ENCODE data around the gene PIEZO2.

DNA sequence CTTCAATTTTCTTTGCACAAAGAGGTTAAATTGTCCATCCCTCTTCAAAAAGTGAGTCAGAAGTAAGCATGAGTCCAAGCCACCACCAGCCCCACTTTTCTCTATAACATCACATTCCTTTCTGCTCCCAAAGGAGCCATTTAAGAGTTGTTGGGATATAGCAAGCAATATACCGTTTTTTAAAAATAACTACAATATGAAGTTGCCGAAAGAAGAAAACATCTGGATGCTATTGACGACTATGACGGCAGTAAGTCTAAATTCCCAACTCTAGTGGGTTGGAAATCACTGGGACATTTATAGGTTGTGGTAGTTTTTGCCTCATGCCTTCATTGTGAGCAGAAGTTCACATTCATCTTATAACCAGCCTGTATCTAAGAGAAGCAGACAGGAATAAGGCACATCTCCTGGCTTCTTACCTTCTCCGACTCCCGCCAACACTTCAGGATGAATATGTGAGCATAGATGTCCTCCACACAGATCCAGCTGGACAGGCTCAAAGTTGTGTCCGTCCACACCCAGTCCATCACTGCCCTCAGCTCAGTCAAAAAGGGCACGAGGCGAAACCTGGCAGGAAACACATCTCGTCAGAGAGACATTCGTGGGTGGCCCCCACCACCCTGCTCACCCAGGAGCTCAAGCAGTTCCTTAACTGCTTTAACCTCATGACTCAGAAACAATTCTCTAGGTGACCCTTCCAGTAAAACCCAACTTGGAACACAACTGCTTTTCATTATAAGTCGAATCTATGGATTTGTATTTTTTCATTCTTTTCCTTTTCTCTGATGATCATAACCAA, 459.9 kb downstream of the PIEZO2 start:
- TF ChIP-seq, protein P1, sequence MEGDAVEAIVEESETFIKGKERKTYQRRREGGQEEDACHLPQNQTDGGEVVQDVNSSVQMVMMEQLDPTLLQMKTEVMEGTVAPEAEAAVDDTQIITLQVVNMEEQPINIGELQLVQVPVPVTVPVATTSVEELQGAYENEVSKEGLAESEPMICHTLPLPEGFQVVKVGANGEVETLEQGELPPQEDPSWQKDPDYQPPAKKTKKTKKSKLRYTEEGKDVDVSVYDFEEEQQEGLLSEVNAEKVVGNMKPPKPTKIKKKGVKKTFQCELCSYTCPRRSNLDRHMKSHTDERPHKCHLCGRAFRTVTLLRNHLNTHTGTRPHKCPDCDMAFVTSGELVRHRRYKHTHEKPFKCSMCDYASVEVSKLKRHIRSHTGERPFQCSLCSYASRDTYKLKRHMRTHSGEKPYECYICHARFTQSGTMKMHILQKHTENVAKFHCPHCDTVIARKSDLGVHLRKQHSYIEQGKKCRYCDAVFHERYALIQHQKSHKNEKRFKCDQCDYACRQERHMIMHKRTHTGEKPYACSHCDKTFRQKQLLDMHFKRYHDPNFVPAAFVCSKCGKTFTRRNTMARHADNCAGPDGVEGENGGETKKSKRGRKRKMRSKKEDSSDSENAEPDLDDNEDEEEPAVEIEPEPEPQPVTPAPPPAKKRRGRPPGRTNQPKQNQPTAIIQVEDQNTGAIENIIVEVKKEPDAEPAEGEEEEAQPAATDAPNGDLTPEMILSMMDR (IDR thresholded peaks at IDR 0.05), result no peak
- TF ChIP-seq ZNF317 (CRISPR knock-in tag; IDR thresholded peaks at IDR 0.05; ENCODE audit: borderline replicate concordance, low read depth), result no peak
- no peak for TF ChIP-seq NR3C1 (CRISPR knock-in tag; conservative IDR thresholded peaks at IDR 0.05; ENCODE audit: low read depth)
- TF ChIP-seq, protein P2, sequence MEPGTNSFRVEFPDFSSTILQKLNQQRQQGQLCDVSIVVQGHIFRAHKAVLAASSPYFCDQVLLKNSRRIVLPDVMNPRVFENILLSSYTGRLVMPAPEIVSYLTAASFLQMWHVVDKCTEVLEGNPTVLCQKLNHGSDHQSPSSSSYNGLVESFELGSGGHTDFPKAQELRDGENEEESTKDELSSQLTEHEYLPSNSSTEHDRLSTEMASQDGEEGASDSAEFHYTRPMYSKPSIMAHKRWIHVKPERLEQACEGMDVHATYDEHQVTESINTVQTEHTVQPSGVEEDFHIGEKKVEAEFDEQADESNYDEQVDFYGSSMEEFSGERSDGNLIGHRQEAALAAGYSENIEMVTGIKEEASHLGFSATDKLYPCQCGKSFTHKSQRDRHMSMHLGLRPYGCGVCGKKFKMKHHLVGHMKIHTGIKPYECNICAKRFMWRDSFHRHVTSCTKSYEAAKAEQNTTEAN (CRISPR knock-in tag; IDR thresholded peaks at IDR 0.05), result no peak
- no peak for TF ChIP-seq NFYB (CRISPR knock-in tag; conservative IDR thresholded peaks at IDR 0.05; ENCODE audit: low read depth)
- TF ChIP-seq ZNF263 (CRISPR knock-in tag; IDR thresholded peaks at IDR 0.05; ENCODE audit: low read depth), result no peak
- TF ChIP-seq, protein P3, sequence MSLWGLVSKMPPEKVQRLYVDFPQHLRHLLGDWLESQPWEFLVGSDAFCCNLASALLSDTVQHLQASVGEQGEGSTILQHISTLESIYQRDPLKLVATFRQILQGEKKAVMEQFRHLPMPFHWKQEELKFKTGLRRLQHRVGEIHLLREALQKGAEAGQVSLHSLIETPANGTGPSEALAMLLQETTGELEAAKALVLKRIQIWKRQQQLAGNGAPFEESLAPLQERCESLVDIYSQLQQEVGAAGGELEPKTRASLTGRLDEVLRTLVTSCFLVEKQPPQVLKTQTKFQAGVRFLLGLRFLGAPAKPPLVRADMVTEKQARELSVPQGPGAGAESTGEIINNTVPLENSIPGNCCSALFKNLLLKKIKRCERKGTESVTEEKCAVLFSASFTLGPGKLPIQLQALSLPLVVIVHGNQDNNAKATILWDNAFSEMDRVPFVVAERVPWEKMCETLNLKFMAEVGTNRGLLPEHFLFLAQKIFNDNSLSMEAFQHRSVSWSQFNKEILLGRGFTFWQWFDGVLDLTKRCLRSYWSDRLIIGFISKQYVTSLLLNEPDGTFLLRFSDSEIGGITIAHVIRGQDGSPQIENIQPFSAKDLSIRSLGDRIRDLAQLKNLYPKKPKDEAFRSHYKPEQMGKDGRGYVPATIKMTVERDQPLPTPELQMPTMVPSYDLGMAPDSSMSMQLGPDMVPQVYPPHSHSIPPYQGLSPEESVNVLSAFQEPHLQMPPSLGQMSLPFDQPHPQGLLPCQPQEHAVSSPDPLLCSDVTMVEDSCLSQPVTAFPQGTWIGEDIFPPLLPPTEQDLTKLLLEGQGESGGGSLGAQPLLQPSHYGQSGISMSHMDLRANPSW (CRISPR knock-in tag; conservative IDR thresholded peaks at IDR 0.05; ENCODE audit: low read depth), result no peak
- no peak for TF ChIP-seq TEAD4 (CRISPR knock-in tag; IDR thresholded peaks at IDR 0.05)
- TF ChIP-seq, protein P4, sequence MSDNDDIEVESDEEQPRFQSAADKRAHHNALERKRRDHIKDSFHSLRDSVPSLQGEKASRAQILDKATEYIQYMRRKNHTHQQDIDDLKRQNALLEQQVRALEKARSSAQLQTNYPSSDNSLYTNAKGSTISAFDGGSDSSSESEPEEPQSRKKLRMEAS (CRISPR knock-in tag; IDR thresholded peaks at IDR 0.05), result no peak
- no peak for TF ChIP-seq ZNF416 (CRISPR knock-in tag; IDR thresholded peaks at IDR 0.05)
- TF ChIP-seq, protein P5, sequence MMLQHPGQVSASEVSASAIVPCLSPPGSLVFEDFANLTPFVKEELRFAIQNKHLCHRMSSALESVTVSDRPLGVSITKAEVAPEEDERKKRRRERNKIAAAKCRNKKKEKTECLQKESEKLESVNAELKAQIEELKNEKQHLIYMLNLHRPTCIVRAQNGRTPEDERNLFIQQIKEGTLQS (CRISPR knock-in tag; conservative IDR thresholded peaks at IDR 0.05), result no peak
- TF ChIP-seq, protein P6, sequence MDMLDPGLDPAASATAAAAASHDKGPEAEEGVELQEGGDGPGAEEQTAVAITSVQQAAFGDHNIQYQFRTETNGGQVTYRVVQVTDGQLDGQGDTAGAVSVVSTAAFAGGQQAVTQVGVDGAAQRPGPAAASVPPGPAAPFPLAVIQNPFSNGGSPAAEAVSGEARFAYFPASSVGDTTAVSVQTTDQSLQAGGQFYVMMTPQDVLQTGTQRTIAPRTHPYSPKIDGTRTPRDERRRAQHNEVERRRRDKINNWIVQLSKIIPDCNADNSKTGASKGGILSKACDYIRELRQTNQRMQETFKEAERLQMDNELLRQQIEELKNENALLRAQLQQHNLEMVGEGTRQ (CRISPR knock-in tag; IDR thresholded peaks at IDR 0.05), result no peak
- TF ChIP-seq, protein P7, sequence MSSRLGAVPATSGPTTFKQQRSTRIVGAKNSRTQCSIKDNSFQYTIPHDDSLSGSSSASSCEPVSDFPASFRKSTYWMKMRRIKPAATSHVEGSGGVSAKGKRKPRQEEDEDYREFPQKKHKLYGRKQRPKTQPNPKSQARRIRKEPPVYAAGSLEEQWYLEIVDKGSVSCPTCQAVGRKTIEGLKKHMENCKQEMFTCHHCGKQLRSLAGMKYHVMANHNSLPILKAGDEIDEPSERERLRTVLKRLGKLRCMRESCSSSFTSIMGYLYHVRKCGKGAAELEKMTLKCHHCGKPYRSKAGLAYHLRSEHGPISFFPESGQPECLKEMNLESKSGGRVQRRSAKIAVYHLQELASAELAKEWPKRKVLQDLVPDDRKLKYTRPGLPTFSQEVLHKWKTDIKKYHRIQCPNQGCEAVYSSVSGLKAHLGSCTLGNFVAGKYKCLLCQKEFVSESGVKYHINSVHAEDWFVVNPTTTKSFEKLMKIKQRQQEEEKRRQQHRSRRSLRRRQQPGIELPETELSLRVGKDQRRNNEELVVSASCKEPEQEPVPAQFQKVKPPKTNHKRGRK (CRISPR knock-in tag; IDR thresholded peaks at IDR 0.05; ENCODE audit: borderline replicate concordance), result no peak
